A204.1 (cell line): Measurements from ENCODE around the gene TRPV4.

ENCODE experiments used
- FAIRE-seq: peaks from 2 replicates; lab custom pipeline; 2012; peaks lifted over from hg19 to GRCh38; lab: Jason Lieb, UNC

Gene TRPV4

DNA sequence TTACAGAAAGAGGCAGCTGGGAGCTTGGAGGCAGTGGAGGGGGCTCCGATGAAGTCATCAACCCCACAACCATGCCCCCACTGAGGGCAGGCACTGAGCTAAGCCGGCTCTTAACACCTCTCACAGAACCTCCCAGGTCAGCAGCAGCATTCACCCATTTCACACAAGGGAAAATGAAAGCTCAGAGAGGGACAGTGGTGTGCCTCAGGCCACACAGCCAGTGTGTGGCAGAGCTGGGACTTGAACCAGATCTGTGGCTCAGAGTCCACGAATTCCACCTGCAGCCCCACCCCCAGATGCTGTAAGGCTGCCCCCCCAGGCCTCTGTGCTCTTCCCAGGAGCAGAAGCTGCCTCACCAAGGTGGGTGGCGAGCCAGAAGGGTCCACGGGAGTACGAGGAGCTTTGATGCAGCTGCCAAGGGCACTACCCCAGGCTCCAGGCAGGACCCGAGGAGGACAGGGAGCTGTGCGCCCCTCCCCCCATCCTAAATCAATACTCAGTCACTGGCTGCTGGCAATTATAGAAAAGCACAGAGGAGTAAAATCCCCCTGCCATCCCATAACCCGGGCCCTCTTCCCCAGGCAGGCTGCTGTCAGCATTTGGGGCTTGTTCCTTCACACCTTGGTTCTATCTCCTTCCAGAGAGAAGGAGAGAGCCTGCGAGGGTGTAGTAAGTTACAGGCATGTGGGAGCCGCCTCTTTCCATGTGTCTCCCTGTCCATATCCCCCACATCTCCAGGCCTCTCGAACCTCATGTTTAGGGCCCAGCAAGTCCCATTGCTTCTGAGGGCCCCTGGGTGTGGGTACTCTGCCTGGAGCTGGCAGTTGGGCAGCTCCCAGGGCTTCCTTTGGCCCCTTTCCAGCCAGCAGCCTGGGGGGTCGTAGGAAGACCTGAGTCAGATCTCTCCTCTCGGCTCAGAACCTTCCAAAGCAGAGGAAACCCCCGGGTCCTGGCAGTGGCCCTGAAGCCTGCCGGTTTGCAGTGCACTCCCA is 72.0 kb downstream of the TRPV4 start:
- FAIRE-seq: no peak

DNA sequence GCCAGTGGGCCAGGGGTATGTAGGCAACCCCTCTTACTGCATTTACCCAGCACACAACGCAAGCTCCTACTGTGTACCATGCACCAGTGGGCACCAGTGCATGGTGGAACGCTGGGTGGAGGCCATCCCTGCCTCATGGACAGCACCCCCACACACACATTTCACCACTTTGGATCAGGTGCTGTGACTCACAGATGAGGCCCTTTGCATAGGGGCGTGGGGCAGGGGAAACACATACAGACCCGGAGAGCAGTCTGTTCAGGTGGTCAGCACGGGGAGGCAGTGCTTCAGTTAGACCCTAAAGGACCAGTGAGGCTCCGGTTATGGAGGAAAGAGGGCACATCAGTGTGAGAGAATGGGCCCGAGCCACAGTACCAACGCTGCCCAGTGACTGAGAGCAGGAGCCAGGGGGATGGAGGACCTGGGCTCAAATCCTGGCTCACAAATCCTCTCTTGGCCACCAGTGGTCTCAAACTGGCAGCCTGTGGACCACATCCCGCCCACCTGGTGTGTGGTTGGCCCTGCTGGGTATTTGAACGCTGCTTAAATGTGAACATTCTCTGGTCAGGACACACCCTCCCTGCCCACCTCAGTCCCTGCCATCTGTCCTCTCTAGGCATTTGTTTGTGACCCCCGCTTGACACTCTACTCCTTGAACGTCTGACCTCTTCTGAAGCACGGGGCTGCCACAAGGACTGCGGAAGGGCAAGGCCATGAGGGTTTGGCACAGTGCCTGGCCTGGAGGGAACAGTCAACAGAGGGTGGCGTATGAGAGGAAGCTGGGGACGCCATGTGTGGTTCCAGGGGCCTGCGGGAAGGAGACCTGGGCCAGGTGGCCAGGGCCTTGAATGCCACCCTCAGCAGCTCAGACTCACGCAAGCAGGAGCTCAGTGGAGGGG is 72.9 kb downstream of the TRPV4 start:
- FAIRE-seq: no peak

DNA sequence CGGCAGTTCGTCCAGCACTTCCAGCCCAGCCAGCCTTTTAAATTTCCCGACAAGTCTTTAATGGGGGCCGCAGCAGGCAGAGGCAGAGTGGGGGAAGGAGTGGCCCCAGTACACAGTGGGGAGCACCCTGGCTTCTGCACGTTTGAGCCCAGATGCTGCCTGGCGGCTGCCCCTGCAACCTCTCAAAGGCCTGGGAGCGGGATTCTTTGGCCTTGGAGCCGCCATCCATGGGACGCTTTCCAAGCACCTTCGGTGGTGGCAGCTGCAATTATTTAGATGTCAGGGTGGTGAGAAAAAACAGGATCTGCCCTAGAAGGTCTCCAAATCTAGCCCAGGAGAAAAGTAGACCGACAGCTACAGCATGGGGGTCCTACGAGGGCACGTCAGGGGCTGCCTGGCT is 73.6 kb downstream of the TRPV4 start:
- FAIRE-seq: no peak

DNA sequence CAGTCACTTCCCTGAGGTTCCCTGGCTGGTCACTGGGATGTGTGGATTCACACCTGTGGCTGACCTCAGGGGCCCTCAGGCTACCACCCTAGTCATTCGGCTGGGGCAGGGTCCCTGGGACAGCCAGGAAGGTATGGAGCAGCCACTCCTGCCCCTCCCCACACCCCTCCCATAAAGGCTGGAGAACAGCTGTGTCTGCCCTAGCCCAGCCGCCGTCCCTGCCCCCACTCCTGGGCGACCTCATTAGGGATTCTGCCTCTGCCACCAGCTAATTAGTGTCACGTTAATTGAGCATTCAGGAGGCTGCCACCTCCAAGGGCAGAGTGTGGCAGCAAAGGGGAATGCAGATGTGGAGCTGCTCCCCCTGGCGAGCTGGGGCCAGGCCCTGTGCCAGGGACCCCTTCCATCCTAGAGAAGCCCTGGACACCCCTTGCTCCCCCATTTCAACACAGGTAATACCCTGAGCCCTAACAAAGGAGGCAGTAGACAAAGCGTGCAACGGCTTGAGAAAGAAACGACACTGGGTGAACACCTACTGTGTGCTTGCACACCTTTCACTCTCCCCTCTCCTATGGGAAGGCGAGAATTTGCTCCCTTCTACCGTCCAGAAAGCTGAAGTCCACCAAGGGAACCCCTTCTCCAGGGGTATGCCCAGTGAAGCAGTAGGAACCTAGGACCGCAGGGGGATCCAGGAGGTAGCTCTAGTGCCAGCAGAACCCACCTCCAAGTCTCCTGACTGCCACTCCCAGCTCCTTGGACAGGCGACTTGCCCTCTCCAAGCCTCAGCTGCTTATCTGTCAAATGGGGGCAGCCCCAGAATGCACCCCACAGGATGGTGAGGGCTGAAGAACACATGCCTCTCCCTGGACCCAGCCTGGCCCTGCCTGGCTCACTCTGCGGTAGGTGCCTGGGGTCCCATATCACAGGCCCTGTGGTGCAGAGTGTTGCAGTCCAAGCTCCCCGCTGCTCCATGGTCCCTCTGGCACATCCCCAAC is 74.5 kb downstream of the TRPV4 start:
- FAIRE-seq: no peak

DNA sequence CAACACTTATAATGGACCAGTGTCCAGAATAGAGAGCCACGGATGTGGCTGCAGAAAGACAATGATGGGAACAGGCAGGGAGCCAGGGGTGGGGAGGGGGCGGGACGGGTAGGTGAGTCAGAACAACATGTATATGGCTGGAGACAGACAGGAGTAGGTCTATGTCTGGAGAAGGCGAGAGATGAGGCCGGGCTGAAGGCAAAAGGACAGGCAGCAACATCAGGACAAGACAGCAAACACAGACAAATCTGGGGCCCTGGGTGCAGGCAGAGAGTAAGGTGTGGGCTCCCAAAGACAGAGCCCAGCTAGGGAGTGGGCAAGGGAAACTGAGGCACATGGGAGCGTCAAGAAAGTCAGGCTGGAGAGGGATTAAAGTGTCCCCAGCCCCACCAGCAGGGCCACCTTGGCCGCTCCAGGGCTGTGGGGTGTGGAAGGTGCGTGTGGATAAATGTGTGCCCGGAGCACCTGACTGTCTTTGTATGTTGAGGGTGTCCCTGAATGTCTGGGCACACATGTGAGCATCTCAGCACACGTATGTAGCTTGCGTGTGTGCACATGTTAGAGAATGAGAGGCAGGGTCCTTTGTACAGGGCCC is 75.4 kb downstream of the TRPV4 start:
- no peak for FAIRE-seq

DNA sequence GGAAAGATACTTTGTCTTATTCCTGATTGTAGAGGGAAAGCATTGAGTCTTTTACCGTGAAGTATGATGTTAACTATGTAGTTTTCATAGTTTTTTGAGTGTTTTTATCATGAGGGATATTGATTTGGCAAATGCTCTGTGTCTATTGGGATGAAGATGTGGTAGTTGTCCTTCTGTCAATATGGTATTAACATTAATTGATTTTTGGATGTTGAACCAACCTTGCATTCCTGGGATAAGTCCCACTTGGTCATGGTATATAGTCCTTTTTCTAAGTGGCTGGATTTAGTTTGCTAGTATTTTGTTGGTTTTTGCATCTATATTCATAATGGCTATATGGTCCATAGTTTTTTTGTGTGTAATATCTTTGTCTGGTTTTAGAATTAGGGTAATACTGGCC is 76.7 kb downstream of the TRPV4 start:
- FAIRE-seq: no peak

DNA sequence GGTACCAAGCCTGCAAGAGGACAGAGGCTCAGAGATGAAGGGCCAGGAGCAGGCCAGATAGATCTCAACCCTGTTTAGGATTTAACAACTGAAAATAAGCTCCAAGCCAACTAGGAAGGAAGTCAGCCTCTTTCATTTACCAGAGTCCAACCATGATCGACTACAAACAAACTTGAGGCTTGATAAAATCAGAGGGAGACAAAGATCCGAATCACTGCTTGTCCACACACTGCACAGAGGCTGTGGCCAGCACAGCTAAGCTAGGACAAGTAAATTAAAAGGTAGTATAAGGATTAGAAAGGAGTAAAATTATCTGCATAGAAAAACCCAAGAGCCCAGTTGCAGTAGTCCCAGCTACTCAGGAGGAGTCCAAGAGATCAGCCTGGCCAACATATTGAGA is 79.2 kb downstream of the TRPV4 start:
- FAIRE-seq: no peak

DNA sequence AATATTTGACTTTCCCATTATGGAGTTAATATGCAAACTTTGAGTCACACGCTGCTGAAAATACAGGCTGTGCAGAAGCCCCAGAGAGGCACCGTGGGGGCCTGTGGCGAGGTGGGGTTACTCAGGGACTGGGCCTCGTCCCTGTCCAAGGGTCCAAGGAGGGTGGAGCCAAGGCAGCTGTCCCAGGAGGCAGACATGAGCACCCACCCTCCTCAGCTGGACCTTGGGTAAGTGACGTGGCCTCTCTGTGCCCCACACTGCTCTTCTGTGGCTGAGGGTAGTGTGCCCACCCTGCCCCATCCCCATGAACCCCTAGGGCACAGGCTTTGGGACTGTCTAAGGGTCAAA is 80.2 kb downstream of the TRPV4 start:
- no peak for FAIRE-seq

DNA sequence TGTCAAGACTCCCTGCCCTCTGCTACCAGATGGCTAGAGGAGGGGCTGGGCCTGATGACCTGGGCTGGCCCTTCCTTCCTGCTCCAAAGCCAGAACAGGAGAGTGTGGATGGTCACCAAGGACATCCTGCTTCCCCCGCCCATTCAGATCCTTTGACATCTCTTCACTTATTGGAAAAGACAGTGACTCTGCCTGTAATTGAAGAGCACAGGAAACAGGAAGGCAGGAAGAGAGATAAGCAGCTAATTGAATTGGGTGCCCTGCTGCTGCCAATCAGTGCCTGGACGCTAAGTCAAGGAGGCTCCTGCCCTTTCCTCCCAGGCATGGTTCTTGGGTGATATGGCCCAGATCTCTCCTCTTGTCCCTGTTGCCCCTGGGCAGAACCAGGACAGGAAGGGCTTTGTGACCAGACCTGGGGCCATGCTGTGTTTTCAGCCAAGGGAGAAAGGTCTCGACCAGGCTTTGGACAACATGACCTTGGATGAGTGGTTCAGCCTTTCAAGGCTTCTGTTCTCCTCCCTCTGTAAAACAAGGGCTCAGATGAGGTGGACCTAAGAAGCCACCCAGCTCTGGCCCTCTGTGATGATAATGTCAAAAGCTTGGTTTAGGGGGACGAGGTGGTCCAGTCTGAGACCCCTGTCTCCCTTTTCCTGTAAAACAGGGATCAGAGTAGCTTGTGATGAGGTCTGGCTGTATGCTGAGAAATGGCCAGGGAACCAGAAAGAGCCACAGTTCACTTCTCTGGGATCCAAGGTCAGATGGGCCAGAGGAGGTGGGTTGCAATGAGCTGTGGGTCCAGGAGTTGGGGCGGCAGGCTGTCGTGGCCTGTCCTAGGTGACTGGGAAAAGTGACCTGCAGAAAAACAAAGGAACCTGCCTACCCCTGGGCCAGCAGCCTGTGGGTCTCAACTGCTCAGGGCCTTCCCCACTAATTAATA is 80.8 kb downstream of the TRPV4 start:
- FAIRE-seq: no peak

DNA sequence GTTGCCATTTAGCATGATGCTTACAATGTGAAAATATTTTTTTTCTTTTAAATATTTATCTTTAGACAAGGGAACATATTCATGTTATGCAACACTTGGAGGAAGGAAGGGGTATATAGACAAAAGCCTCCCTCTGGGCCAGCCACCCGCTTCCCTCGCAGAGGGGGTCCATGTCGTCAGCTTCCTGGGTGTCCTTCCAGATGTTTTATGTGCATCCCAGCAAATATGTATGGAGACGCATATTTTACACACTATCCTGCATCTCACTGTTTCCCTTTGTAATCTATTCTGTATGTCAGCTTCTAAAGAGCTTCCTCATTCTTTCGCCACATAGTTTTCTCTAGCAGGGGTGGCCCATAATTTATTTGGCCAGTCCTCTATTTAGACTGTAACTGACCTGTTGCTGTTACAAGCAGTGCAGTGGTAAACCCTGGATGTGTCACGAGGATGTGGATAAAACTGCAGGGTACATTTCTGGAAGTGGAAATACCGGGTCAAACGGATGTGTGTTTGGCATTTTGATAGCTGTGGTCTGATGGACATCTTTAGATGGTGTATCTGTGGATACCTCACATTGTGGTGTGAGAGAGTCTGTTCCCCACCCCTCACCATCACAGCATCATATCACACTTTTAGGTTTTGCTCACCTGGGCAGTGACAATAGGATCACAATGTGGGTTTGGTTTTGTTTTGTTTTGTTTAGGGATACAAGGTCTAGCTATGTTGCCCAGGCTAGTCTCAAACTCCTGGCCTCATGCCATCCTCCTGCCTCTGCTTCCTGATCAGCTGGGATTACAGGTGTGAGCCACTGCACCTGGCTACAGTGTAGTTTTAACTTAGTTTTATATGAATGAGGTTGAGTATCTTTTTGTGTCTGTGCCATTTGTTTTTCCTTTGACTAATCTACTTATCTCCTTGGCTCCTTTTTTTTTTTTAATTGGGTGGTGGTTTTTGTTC is 87.9 kb downstream of the TRPV4 start:
- no peak for FAIRE-seq

DNA sequence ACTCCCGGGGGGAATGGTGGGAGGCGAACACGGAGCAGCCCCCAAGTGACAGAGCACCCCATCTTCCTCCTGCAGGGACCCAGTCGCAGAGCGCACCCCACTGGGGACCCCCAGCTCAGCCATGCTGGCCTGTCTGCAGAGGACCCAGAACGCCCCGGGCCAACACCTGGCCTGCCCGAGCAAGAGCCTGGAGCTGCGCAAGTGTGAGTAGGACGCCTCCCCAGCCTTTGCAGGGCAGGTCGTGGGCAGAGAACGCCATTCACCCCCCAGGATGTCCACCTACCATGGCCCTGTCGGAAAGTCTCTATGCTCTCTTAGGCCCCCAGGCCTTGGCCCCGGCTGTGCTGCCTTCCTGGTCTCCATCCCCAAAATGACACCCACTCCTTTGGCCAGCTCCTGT is 89.2 kb downstream of the TRPV4 start:
- no peak for FAIRE-seq

DNA sequence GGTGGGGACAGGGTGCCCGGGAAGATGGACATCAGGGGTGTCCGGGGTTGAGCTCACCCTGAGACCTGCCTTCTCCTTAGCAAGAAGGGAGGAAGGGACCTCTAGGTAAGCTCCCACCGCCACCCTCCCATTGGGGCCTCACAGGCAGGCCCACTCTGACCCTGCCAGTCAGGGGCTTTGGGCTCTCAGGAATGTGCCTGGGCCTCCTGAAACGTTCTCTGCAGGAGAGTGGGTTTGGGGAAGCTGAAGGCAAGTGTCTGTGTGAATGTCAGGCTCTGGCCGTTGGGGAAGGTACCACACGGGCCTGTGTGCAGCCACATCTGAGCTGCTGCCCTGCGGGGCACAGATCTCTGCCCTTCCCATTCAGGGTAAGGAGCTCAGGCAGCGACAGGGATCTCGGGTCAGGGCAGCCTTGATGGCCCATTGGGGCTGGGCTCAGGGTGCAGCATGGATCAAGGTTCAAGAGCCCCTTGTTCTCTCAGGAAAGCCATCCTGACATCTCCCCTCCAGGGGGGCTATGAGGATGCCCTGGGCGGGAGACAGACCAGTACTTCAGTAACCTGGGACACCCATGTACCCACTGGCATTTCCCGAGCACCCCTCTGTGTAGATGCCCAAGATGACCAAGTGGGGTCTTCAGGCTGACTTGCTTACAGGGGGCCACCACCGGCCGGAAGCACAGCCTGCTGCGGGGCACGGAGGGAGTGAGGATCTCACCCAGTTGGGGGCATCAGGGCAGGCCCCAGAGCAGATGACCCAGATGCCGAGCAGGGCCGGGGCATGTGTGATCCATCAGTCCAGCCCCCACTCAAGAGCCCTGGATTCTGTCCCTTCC is 89.9 kb downstream of the TRPV4 start:
- FAIRE-seq: no peak

DNA sequence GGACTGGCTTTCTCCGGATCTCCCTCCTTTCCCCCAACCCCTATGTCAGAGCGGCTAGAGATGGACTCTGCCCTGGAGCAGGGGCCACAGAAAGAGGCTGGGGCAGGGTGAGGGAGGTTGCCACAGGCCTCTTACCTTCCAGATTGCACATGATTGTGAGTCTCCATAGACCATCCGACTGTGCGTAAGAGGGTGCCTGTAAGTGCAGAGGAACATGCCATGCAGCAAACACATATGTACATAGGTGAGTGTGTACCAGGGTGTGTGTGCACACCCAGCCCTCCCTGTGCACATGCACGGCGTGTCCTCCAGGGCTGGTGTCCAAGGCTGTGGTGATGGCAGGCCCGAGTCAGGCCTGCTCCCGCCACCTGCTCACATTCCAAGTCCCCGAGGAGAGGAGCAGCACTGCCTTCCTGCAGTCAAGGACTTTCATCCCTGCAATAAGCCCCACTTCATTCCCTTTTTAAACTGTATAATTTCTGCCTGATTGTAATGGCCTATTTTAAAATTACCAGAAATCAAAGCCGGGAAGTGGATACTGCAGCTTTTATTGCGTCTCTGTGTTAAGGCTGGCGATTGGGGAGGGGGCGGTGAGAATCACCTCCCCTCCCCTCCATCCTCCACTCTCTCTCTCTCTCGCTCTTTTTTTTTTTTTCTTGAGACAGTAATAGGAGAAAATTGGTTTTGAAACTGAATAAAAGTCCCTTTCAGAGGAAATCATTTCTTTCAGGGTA is 91.1 kb downstream of the TRPV4 start:
- FAIRE-seq: no peak

DNA sequence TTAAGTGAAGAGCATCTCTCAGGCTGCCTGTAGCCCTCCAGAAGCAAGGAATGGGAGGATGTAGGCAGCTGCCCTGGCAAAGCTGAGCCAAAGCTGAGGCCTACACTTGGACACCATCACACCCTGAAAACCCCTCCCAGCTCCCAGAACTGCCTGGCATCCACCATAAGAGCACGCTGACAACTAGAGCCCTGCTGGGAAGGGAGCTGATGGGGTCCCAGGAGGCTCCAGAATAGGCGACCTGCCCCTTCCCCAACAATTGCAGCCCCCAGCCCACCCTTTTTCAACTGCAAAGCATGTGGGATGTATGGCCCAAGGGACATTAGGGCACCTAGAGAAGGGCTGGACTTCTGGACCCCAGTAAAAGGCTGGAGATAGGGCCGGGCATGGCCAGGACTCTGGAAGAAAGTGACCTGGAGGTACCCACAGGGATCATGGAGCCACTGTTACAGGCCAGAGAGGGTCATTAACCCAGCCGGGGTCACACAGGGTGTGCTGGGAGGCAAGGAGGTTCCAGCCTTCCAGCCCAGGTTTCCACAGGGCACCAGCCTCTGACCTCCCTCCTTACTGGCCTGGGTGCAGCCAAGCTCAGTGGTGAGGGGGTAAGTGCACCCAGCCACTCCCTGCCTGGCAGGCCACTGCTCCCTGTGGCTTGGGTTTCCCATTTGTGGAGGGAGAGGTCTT is 91.8 kb downstream of the TRPV4 start:
- no peak for FAIRE-seq

DNA sequence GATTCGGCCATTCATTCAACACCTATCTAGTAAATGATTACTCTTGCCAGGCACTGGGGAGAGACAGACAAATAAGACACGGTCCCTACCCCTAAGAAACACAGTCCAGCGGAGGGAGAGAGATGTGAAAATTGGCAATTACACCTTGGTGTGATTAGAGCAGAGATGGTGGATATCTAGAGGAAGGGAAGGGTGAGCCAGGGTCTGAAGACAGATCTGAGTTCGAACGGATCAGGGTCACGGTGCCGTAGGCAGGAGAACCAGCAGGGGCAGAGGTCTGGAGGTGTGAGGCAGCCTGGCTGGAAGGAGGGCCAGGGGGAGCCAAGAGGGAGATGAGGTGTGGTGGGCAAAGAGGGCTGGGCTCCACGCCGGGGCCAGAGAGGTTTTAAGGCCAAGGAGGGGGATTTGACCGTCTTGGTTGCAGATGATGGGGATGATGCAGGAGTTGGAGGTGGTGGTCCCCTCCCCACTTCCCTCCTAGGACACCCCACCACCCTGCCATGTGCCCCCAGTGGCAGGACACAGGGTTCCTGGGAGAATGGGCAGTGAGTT is 92.4 kb downstream of the TRPV4 start:
- no peak for FAIRE-seq
